Measurements from ENCODE around the gene ZBTB1. TPM values are rescaled to one million over a fixed set of nuclear protein-coding genes. Genes with fewer than 3 reads are reported as not detected.

Gene ZBTB1
- total and polyA plus RNA-seq, 10 of the 15 experiments (the other 5 are each of a cell fraction or from before 2014, with no cell fraction given) = 12.3 to 127 (median 40.0) TPM

DNA sequence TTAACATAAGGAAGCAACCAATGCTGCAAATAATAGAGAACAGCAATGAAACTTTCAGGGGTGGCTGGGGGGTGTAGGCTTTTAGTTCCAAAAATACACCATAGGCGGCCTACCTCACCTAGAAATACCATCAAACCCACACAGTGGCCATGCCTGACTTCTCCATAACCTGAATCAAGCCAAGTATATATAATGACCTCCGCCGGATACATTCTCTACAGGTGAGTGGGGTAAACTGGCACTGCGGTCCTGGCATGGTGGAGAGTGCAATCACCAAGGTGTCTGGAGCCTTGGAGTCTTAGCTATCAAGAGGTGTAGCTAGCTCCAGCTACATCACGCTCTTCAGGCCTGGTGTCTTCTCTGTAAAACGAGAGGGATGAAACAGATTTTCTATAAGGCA lies 2.1 kb upstream of the ZBTB1 start:
- Histone ChIP-seq H3K79me2 (ENCODE audit: control insufficient read depth, insufficient read depth, low read length) (peaks cover 93% of the 10 kb centered on the region), H3K36me3 (ENCODE audit: control insufficient read depth in 2 of 2, insufficient read depth in 2 of 2, low read length in 1 of 2) (no peaks in the 10 kb centered on the region), H3K9me3 (replicated peaks; ENCODE audit: control insufficient read depth, insufficient read depth, low read length) (no peaks in the 10 kb centered on the region), H3K27me3 (replicated peaks in 1 of 2; ENCODE audit: control insufficient read depth in 2 of 2, insufficient read depth in 2 of 2, low read length in 1 of 2) (no peaks in the 10 kb centered on the region), H3K27ac (ENCODE audit: control insufficient read depth, insufficient read depth) (peak overlapping the region; percentile 98), H3K4me3 (peak overlapping the region; percentile 76), H3K4me2 (ENCODE audit: control insufficient read depth, insufficient read depth) (peak overlapping the region; percentile 70), H4K20me1 (ENCODE audit: control insufficient read depth, insufficient read depth) (no peaks in the 10 kb centered on the region), H3K9ac (ENCODE audit: control insufficient read depth, insufficient read depth, low read length) (peak overlapping the region; percentile 97), H3K4me1 (ENCODE audit: control insufficient read depth, insufficient read depth, low read length) (peaks cover 3% of the 10 kb centered on the region; the same call in 1 of the 2 replicates), H2AFZ (ENCODE audit: control insufficient read depth, low read depth, low read length) (peak overlapping the region; percentile 40; the same call in 1 of the 2 replicates)
- ChIA-PET RAD21 (ENCODE audit: unreplicated experiment) (interaction anchor here (0.6 to 2.9 kb wide), 14 partner anchors 8 to 159 kb away, joined by 3 to 12 read pairs (median 5); partner anchors contain the start of gene MTHFD1), POLR2A (interaction anchor here (0.5 to 3.1 kb wide), 14 partner anchors 8 to 1104 kb away, joined by 3 to 19 read pairs (median 4); partner anchors contain the start of genes AKAP5 and MTHFD1), CTCF (interaction anchor here (0.7 to 3.5 kb wide), 13 partner anchors 9 to 171 kb away, joined by 3 to 37 read pairs (median 4); no protein-coding TSS in a partner anchor), SMC1A (ENCODE audit: uncharacterized antibody, unreplicated experiment) (interaction anchor here (0.6 to 3.6 kb wide), 17 partner anchors 9 to 164 kb away, joined by 3 to 29 read pairs (median 5); partner anchors contain the start of gene AKAP5)
- 0% methylated on average over 6 of the region's 6 CpGs for WGBS (ENCODE audit: insufficient coverage, insufficient replicate concordance, low lambda C conversion rate, missing lambda C conversion rate)
- ATAC-seq (0 out of 3 replicates have a peak, but pooled peaks have one; percentile 0), FAIRE-seq (no peak), DNase-seq (ENCODE audit: low read depth, low spot score) (no peak)
- no TSS peak for BruUV-seq (replicated peaks)
- TF ChIP-seq TCF12 (IDR thresholded peaks at IDR 0.05; ENCODE audit: low read depth, low read length) (no peak), RAD21 (IDR thresholded peaks at IDR 0.05; ENCODE audit: insufficient read depth, low read depth, low read length) (peak; percentile 38; the same call in 1 of the 2 replicates), RUNX3 (IDR thresholded peaks at IDR 0.05; ENCODE audit: low read length) (peak; percentile 34; the same call in 1 of the 2 replicates), MEF2A (IDR thresholded peaks at IDR 0.05; ENCODE audit: insufficient read depth, low read depth, low read length) (0 out of 2 replicates have a peak, but pooled peaks have one; percentile 49)
- TF ChIP-seq, protein P1, sequence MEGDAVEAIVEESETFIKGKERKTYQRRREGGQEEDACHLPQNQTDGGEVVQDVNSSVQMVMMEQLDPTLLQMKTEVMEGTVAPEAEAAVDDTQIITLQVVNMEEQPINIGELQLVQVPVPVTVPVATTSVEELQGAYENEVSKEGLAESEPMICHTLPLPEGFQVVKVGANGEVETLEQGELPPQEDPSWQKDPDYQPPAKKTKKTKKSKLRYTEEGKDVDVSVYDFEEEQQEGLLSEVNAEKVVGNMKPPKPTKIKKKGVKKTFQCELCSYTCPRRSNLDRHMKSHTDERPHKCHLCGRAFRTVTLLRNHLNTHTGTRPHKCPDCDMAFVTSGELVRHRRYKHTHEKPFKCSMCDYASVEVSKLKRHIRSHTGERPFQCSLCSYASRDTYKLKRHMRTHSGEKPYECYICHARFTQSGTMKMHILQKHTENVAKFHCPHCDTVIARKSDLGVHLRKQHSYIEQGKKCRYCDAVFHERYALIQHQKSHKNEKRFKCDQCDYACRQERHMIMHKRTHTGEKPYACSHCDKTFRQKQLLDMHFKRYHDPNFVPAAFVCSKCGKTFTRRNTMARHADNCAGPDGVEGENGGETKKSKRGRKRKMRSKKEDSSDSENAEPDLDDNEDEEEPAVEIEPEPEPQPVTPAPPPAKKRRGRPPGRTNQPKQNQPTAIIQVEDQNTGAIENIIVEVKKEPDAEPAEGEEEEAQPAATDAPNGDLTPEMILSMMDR (IDR thresholded peaks at IDR 0.05 in 2 of 3, conservative IDR thresholded peaks at IDR 0.05 in 1 of 3; ENCODE audit: control insufficient read depth in 2 of 3, extremely low read depth in 1 of 3, insufficient read depth in 1 of 3, low read depth in 3 of 3, low read length in 3 of 3) = peak in 2 of 3 experiments; percentile 3 to 28; a peak in 1 of 6 replicates
- in situ Hi-C loops (cut with MboI) = no loop called here
- intact Hi-C loops (cut with micrococcal nuclease; ENCODE audit: unreplicated experiment) = loop anchor here (2.0 kb wide), 1 partner anchor 24 kb away; no protein-coding TSS in a partner anchor

All from GM12878 (cell line).